Measurements from ENCODE around the gene NXPH4.

- TF ChIP-seq CTCF (IDR thresholded peaks at IDR 0.05) (no peak), POLR2AphosphoS5 (IDR thresholded peaks at IDR 0.05) (no peak), POLR2A (IDR thresholded peaks at IDR 0.05; ENCODE audit: low read depth) (no peak), EP300 (IDR thresholded peaks at IDR 0.05) (no peak)
Observed at GRCh38 chr12:57203791-57204190, 12.8 kb upstream of the NXPH4 start.

All from esophagus muscularis mucosa (tissue), 4 donors.